Prostate gland (tissue), 2 donors: ENCODE results near the gene GJD2. TPM values are rescaled to one million over a fixed set of nuclear protein-coding genes. Genes with fewer than 3 reads are reported as not detected.

Experiments used
- DNase-seq: peaks from one replicate; pipeline ENCODE4 v3.0.0-alpha.2; 2019; ENCODE audit warnings: low spot score
- H3K27ac ChIP-seq, 2 donors: fragments of 200-600 bp; sonication (generic); 2 replicates each; pipeline ENCODE4 v1.5.1; 2017 to 2019
- H3K27me3 ChIP-seq: fragments of 200-600 bp; sonication (generic); replicated peaks from 2 replicates; pipeline ENCODE4 v1.5.1; 2019; ENCODE audit not compliant: insufficient read depth
- H3K36me3 ChIP-seq, 2 donors: fragments of 200-600 bp; sonication (generic); 1 replicate in 1 of 2; 2 replicates in 1 of 2; pipeline versions ENCODE4 v1.5.1 to v1.8.1; 2017 to 2019
- H3K4me1 ChIP-seq: fragments of 200-600 bp; sonication (generic); replicated peaks from 2 replicates; pipeline ENCODE4 v1.5.1; 2019
- H3K4me3 ChIP-seq, 2 donors: fragments of 200-600 bp; sonication (generic); 2 replicates each; pipeline ENCODE4 v1.5.1; 2017 to 2019
- H3K9me3 ChIP-seq: fragments of 200-600 bp; sonication (generic); 2 replicates; pipeline ENCODE4 v1.5.1; 2017
- POLR2A ChIP-seq: fragments of 450-650 bp; IDR thresholded peaks from one replicate; pipeline ENCODE4 v1.6.1; 2016; ENCODE audit warnings: antibody characterized with exemption, mild to moderate bottlenecking
- POLR2AphosphoS5 ChIP-seq: sonication (generic); formaldehyde crosslinking; IDR thresholded peaks from one replicate; pipeline ENCODE4 v1.6.1; 2017; ENCODE audit warnings: antibody characterized with exemption
- WGBS: methylation state at CpG from one replicate; pipeline ENCODE4 v1.1.5; 2018; 5-methylcytosine and 5-hydroxymethylcytosine counted together
- intact Hi-C: fragments of 100-400 bp; cut with DNase I; formaldehyde crosslinking; loops from one replicate; pipeline ENCODE4 v1.14.2; 2022
- total RNA-seq, 2 donors: library from RNA; depleted of rRNA; stranded (reverse); fragments of >200 nt; gene quantifications; one replicate each; pipeline ENCODE4 v1.1.0, GENCODE V29; 2016
- TF ChIP-seq, protein P1 (sequence below), 4 experiments: fragments of 200-600 bp in 2 of 4; fragments of 450-650 bp in 2 of 4; sonication (generic) in 2 of 4; IDR thresholded peaks; 1 replicate in 3 of 4; 2 replicates in 1 of 4; pipeline ENCODE4 v1.5.1; 2016 to 2019; ENCODE audit warnings: antibody characterized with exemption in 4 of 4, mild to moderate bottlenecking in 2 of 4, moderate library complexity in 2 of 4

GJD2 gene
- total RNA-seq: not detected

DNA sequence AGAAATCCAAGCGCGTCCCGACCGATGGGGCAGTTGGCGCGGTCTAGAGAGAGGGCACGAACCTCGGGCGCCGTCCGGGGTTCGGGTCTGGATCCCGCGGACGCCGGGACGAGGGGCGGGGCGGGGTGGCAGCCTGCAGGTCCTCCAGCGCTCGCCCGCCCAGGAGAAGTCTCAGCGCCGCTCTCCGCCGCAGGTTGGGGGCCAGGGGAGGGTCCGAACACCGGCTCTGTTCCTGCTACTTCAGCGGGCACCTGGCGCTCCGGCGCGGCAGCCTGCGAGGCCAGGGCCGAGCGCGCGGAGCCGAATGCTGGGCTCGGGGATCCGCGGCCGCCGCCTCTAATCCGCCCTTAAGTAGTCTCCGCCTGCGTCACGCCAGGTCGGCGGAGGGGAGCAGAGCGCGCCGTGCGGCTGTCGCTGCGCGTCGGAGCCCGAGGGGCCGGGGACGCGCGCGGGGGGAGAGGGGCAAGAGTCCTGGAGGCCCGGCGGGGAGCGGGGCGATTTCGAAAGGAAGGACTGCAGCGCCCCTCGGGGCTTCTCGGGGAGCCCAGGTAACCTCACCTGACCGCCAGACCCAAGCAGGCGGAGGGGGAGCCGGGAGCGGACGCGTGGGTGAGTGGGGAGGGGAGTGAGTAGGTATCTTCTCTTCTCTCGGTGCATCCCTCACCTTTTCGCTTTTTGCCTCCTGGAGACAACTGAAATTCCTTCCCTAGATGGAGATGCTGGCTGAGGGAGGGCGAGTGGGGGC is at the start of gene GJD2:
GJD2 (minus strand) TSS at position 325 of the 745 bp plus-strand sequence. CDS start 510 bp downstream, outside the sequence.
- Histone ChIP-seq H3K9me3 (no peaks in the 10 kb centered on the region), H3K36me3 (no peaks in the 10 kb centered on the region), H3K4me1 (no peaks in the 10 kb centered on the region), H3K4me3 (peak within 1 kb of the TSS; percentile 14 to 19), H3K27ac (no peak within 1 kb of the TSS), H3K27me3 (peaks cover 9% of the 10 kb centered on the region)
- TF ChIP-seq, protein P1, sequence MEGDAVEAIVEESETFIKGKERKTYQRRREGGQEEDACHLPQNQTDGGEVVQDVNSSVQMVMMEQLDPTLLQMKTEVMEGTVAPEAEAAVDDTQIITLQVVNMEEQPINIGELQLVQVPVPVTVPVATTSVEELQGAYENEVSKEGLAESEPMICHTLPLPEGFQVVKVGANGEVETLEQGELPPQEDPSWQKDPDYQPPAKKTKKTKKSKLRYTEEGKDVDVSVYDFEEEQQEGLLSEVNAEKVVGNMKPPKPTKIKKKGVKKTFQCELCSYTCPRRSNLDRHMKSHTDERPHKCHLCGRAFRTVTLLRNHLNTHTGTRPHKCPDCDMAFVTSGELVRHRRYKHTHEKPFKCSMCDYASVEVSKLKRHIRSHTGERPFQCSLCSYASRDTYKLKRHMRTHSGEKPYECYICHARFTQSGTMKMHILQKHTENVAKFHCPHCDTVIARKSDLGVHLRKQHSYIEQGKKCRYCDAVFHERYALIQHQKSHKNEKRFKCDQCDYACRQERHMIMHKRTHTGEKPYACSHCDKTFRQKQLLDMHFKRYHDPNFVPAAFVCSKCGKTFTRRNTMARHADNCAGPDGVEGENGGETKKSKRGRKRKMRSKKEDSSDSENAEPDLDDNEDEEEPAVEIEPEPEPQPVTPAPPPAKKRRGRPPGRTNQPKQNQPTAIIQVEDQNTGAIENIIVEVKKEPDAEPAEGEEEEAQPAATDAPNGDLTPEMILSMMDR (IDR thresholded peaks at IDR 0.05): no peak
- TF ChIP-seq POLR2AphosphoS5 (no peak), POLR2A (no peak)
- intact Hi-C loops: no loop called here
- 3% methylated on average over 59 of the region's 81 CpGs for WGBS
- DNase-seq: no peak

DNA sequence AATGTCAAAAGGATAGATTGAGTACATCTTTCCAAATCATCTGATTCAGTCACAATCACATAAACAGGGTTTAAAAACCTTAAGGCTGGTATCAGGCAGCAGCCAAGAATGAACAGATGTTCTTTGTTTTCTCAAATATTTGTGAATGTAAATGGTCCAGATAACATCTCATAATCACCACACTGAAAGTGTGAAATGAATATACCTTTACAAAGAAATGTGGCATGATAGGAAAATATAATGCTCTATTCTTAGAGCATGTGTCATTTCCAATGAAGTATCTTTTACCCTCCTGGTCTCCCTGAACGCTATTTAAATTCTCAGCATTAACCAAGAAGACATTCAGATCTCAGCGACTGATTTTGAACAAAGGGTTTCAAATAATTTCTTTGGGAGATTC is 49.3 kb upstream of the GJD2 start:
- WGBS: 67% methylated on average over 2 of the region's 2 CpGs
- TF ChIP-seq POLR2AphosphoS5: no peak
- TF ChIP-seq, protein P1 (IDR thresholded peaks at IDR 0.05): no peak
- no peak for TF ChIP-seq POLR2A
- no peak for DNase-seq
- no peaks in the 10 kb centered on the region for H3K9me3 ChIP-seq
- H3K27ac ChIP-seq: no peak overlapping the region
- H3K27me3 ChIP-seq: no peaks in the 10 kb centered on the region
- intact Hi-C loops: no loop called here
- no peaks in the 10 kb centered on the region for H3K36me3 ChIP-seq
- no peak overlapping the region for H3K4me3 ChIP-seq
- no peaks in the 10 kb centered on the region for H3K4me1 ChIP-seq

DNA sequence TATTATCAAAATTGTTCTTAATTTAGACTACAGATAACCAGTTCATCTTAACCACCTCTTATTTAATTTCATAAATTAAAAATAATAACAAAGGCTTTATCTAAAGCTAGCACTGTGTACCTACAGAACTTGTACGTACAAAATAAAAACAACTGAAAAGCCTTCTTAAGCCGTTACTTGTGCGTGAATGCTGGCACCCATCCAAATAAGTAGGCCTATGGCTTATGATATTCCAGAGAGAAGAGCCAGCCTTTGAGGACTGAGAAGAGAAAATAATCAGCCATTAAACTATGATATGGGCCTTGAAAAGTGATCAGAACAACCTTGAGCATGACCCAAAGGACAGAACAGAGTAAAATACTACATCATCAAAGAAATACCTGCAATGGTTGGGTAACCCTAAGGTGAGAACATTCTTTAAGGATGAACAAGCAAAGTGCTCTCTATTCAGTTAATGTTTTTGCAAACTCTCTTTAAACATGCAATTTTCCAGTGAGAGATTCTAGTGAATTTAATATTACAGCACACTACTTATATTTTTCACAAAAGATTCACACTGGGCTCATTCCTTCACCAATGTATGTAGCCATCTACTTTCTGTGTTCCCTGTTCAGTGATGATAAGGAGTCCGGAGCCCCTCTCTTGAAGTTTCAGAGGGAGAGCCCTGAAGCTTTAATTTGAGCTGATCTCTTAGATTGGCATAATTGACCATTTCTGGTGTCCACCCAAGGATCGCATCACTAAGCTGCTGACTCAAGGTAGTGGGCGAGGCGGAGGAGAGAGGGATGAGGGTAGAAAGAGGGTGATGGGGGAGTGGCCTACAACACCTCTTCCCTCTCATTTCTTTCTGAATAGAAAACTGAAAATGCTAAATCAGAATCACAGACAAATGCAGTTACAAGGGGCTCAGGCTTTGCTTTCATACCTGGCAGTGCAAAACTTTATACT is 48.3 kb upstream of the GJD2 start:
- Histone ChIP-seq H3K27ac (no peak overlapping the region), H3K4me3 (no peak overlapping the region), H3K36me3 (no peaks in the 10 kb centered on the region), H3K9me3 (no peaks in the 10 kb centered on the region), H3K27me3 (no peaks in the 10 kb centered on the region), H3K4me1 (no peaks in the 10 kb centered on the region)
- intact Hi-C loops: no loop called here
- no peak for DNase-seq
- no peak for TF ChIP-seq POLR2A
- TF ChIP-seq POLR2AphosphoS5: no peak
- TF ChIP-seq, protein P1 (IDR thresholded peaks at IDR 0.05): no peak
- 86% methylated on average over 7 of the region's 7 CpGs for WGBS

DNA sequence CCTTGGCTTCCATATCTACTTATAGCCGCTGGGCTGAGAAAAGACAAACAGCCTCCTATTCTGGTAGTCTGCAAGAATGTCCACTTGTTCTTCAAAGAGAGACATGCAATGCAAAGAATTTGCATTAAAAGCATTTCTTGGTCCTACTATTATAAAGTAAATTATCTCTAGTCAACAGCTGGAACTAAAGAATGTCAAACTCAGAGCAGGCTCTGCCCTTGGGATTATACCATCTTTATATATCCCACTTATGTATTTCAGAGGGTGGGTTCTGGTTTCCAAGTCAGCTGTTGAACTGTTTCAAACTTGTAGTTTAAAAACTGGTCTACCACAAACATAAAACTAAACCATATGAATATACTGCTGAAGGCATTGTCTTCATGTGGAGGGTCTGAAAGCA is 47.6 kb upstream of the GJD2 start:
- intact Hi-C loops: no loop called here
- Histone ChIP-seq H3K27ac (no peak overlapping the region), H3K4me1 (no peaks in the 10 kb centered on the region), H3K36me3 (no peaks in the 10 kb centered on the region), H3K27me3 (no peaks in the 10 kb centered on the region), H3K4me3 (no peak overlapping the region), H3K9me3 (no peaks in the 10 kb centered on the region)
- DNase-seq: no peak
- TF ChIP-seq POLR2A: no peak
- TF ChIP-seq POLR2AphosphoS5: no peak
- TF ChIP-seq, protein P1 (IDR thresholded peaks at IDR 0.05): no peak
- 96% methylated on average over 1 of the region's 1 CpG for WGBS
